Measurements from ENCODE around the gene SRBD1. TPM values are rescaled to one million over a fixed set of nuclear protein-coding genes. Genes with fewer than 3 reads are reported as not detected.

SRBD1 gene
- total RNA-seq, 1 experiment from 2014 or later: 22.8 TPM

GRCh38 chr2:45401431-45401922, 209.6 kb downstream of the SRBD1 start:
- ChIA-PET CTCF (interaction anchor here (0.5 kb wide), 1 partner anchor 210 kb away, joined by 3 read pairs; no protein-coding TSS in a partner anchor), POLR2A (no interaction called here)
- peaks cover 51% of the 10 kb centered on the region for H3K4me1 Mint-ChIP-seq
- ATAC-seq (no peak), DNase-seq (ENCODE audit: low spot score) (no peak)
- H3K36me3 Mint-ChIP-seq: no peaks in the 10 kb centered on the region
- peak overlapping the region; percentile 40 for H3K27ac Mint-ChIP-seq
- no peak overlapping the region for H3K4me3 Mint-ChIP-seq
- H3K27me3 Mint-ChIP-seq (ENCODE audit: low read depth): no peaks in the 10 kb centered on the region
- TF ChIP-seq GABPB1 (CRISPR knock-in tag; IDR thresholded peaks at IDR 0.05) (no peak), ZNF671 (CRISPR knock-in tag; IDR thresholded peaks at IDR 0.05) (no peak), FOXK1 (CRISPR knock-in tag; IDR thresholded peaks at IDR 0.05) (no peak), E2F5 (CRISPR knock-in tag; IDR thresholded peaks at IDR 0.05) (no peak)
- H3K9me3 Mint-ChIP-seq: no peaks in the 10 kb centered on the region

GRCh38 chr2:45399040-45399784, 211.9 kb downstream of the SRBD1 start:
- H3K4me3 Mint-ChIP-seq: no peak overlapping the region
- no peaks in the 10 kb centered on the region for H3K27me3 Mint-ChIP-seq (ENCODE audit: low read depth)
- peaks cover 66% of the 10 kb centered on the region for H3K4me1 Mint-ChIP-seq
- no peaks in the 10 kb centered on the region for H3K9me3 Mint-ChIP-seq
- POLR2A ChIA-PET: no interaction called here
- ATAC-seq: no peak
- DNase-seq (ENCODE audit: low spot score): no peak
- CTCF ChIA-PET: no interaction called here
- no peaks in the 10 kb centered on the region for H3K36me3 Mint-ChIP-seq
- peak overlapping the region; percentile 22; the same call in 1 of the 2 replicates for H3K27ac Mint-ChIP-seq
- TF ChIP-seq, protein P1, sequence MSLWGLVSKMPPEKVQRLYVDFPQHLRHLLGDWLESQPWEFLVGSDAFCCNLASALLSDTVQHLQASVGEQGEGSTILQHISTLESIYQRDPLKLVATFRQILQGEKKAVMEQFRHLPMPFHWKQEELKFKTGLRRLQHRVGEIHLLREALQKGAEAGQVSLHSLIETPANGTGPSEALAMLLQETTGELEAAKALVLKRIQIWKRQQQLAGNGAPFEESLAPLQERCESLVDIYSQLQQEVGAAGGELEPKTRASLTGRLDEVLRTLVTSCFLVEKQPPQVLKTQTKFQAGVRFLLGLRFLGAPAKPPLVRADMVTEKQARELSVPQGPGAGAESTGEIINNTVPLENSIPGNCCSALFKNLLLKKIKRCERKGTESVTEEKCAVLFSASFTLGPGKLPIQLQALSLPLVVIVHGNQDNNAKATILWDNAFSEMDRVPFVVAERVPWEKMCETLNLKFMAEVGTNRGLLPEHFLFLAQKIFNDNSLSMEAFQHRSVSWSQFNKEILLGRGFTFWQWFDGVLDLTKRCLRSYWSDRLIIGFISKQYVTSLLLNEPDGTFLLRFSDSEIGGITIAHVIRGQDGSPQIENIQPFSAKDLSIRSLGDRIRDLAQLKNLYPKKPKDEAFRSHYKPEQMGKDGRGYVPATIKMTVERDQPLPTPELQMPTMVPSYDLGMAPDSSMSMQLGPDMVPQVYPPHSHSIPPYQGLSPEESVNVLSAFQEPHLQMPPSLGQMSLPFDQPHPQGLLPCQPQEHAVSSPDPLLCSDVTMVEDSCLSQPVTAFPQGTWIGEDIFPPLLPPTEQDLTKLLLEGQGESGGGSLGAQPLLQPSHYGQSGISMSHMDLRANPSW (CRISPR knock-in tag; conservative IDR thresholded peaks at IDR 0.05; ENCODE audit: low read depth): no peak
- TF ChIP-seq TEAD1 (CRISPR knock-in tag; IDR thresholded peaks at IDR 0.05): no peak
- TF ChIP-seq ZNF425 (CRISPR knock-in tag; conservative IDR thresholded peaks at IDR 0.05): no peak
- TF ChIP-seq ZNF396 (CRISPR knock-in tag; IDR thresholded peaks at IDR 0.05; ENCODE audit: borderline replicate concordance): no peak
- no peak for TF ChIP-seq CBFB (CRISPR knock-in tag; IDR thresholded peaks at IDR 0.05; ENCODE audit: low read depth)
- TF ChIP-seq E2F4 (CRISPR knock-in tag; IDR thresholded peaks at IDR 0.05; ENCODE audit: borderline replicate concordance, low read depth): no peak
- TF ChIP-seq JAZF1 (CRISPR knock-in tag; IDR thresholded peaks at IDR 0.05): no peak
- no peak for TF ChIP-seq NR2C2 (CRISPR knock-in tag; IDR thresholded peaks at IDR 0.05)
- no peak for TF ChIP-seq PRRX2 (CRISPR knock-in tag; IDR thresholded peaks at IDR 0.05)
- TF ChIP-seq, protein P2, sequence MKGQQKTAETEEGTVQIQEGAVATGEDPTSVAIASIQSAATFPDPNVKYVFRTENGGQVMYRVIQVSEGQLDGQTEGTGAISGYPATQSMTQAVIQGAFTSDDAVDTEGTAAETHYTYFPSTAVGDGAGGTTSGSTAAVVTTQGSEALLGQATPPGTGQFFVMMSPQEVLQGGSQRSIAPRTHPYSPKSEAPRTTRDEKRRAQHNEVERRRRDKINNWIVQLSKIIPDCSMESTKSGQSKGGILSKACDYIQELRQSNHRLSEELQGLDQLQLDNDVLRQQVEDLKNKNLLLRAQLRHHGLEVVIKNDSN (CRISPR knock-in tag; IDR thresholded peaks at IDR 0.05): no peak
- no peak for TF ChIP-seq FOXK1 (CRISPR knock-in tag; IDR thresholded peaks at IDR 0.05)
- TF ChIP-seq HMGXB4 (CRISPR knock-in tag; IDR thresholded peaks at IDR 0.05): no peak
- no peak for TF ChIP-seq KAT7 (CRISPR knock-in tag; IDR thresholded peaks at IDR 0.05; ENCODE audit: borderline replicate concordance)

All from WTC11 (cell line).